OCI-LY7 (cell line): ENCODE results near the gene GTSE1. TPM values are rescaled to one million over a fixed set of nuclear protein-coding genes. Genes with fewer than 3 reads are reported as not detected.

Experiments
- BruUV-seq: library from RNA; stranded (reverse); fragments of 400-500 nt; replicated peaks from 2 replicates; lab custom pipeline; 2021; lab: Mats Ljungman, UMichigan
- CTCF ChIA-PET: fragments of 300-600 bp; sonication (Branson Sonifier 250); formaldehyde crosslinking; loops from one replicate; lab custom pipeline; 2022; ENCODE audit warnings: antibody characterized with exemption; ENCODE audit not compliant: unreplicated experiment; lab: Charles Lee
- POLR2A ChIA-PET: fragments of 300-600 bp; sonication (Branson Sonifier 250); formaldehyde crosslinking; loops from one replicate; lab custom pipeline; 2022; ENCODE audit warnings: antibody characterized with exemption; lab: Charles Lee
- DNase-seq: peaks from one replicate; pipeline ENCODE4 v3.0.0-alpha.2; 2015; ENCODE audit warnings: low spot score
- H2AFZ ChIP-seq: fragments of 200-600 bp; sonication (generic), shearing (Covaris generic); 2 replicates; pipeline ENCODE4 v1.6.1; 2014; ENCODE audit warnings: mild to moderate bottlenecking, antibody characterized with exemption, low read length, moderate library complexity
- H3K27ac ChIP-seq: fragments of 200-600 bp; sonication (generic); 2 replicates; pipeline ENCODE4 v1.5.1; 2014; ENCODE audit warnings: mixed run types, low read depth, mild to moderate bottlenecking, moderate library complexity, low read length, inconsistent platforms; ENCODE audit not compliant: poor library complexity, severe bottlenecking
- H3K36me3 ChIP-seq: fragments of 200-600 bp; sonication (generic); 2 replicates; pipeline ENCODE4 v1.6.1; 2014; ENCODE audit warnings: mild to moderate bottlenecking, antibody characterized with exemption, low read length, moderate library complexity, mixed read lengths; ENCODE audit not compliant: insufficient read depth
- H3K4me1 ChIP-seq: fragments of 200-600 bp; sonication (generic); 2 replicates; pipeline ENCODE4 v1.5.1; 2014; ENCODE audit warnings: mild to moderate bottlenecking, low read length; ENCODE audit not compliant: insufficient read depth, poor library complexity, severe bottlenecking
- H3K4me2 ChIP-seq: fragments of 200-600 bp; sonication (generic); 2 replicates; pipeline ENCODE4 v1.6.1; 2014; ENCODE audit warnings: mild to moderate bottlenecking, low read length
- H3K4me3 ChIP-seq: fragments of 200-600 bp; sonication (generic); 2 replicates; pipeline ENCODE4 v1.5.1; 2014; ENCODE audit warnings: mild to moderate bottlenecking, low read depth, low read length; ENCODE audit not compliant: poor library complexity, severe bottlenecking
- H3K79me2 ChIP-seq: fragments of 200-600 bp; sonication (generic); 2 replicates; pipeline ENCODE4 v1.6.1; 2016; ENCODE audit warnings: low read depth, mild to moderate bottlenecking, low read length, moderate library complexity, mixed read lengths; ENCODE audit not compliant: insufficient read depth
- H3K9me2 ChIP-seq: fragments of 200-600 bp; sonication (generic); 2 replicates; pipeline ENCODE4 v1.6.1; 2016; ENCODE audit warnings: mild to moderate bottlenecking, low read length, mixed read lengths; ENCODE audit not compliant: insufficient read depth
- H3K9me3 ChIP-seq: fragments of 200-600 bp; sonication (generic); 2 replicates; pipeline ENCODE4 v1.6.1; 2014; ENCODE audit warnings: mild to moderate bottlenecking, mixed run types, low read length, mixed read lengths
- H4K20me1 ChIP-seq: fragments of 200-600 bp; sonication (generic); 2 replicates; pipeline ENCODE4 v1.6.1; 2014; ENCODE audit warnings: mild to moderate bottlenecking, antibody characterized with exemption, low read length, moderate library complexity, mixed read lengths; ENCODE audit not compliant: insufficient read depth
- EZH2phosphoT487 ChIP-seq: fragments of 200-600 bp; sonication (generic); IDR thresholded peaks from 2 replicates; pipeline ENCODE4 v1.6.1; 2018; ENCODE audit warnings: low read depth, borderline replicate concordance, mild to moderate bottlenecking, mixed run types, antibody characterized with exemption, low read length, moderate library complexity, mixed read lengths
- intact Hi-C: fragments of 100-400 bp; cut with micrococcal nuclease; formaldehyde crosslinking; loops from one replicate; pipeline ENCODE4 v1.10.0; 2022; ENCODE audit not compliant: unreplicated experiment
- total RNA-seq, 2 experiments: library from RNA; depleted of rRNA in 1 of 2; stranded (reverse); fragments of >200 nt in 1 of 2; shearing (Covaris generic) in 1 of 2; gene quantifications; 2 replicates each; pipeline ENCODE4 v1.2.3, GENCODE V29; 2014 to 2022
- TF ChIP-seq, protein P1 (sequence below): fragments of 200-600 bp; sonication (generic); conservative IDR thresholded peaks from 2 replicates; pipeline ENCODE4 v1.5.1; 2014; ENCODE audit warnings: mild to moderate bottlenecking, antibody characterized with exemption, low read length, moderate library complexity, mixed read lengths

Gene GTSE1
- total RNA-seq, 2 experiments from 2014 or later, result 54.7 to 109 TPM

DNA sequence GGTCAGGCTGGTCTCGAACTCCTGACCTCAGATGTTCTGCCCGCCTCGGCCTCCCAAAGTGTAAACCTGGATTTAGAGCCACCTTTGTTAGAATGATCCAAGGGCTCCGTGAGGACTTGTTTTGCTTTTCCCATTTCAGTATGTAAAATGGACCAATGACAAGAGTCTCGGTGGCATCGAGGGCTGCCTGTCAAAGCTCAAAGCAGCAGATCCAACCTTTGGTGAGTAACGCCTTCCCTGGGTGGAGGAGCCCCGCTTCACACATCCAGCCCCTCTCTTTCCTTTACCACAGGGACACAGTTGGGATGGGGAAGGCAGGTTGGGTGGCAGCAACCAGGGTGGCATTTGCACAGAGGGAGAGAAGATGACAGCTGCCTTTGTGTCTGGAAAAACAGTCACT is 24.5 kb upstream of the GTSE1 start:
- Histone ChIP-seq H3K4me3 (no peak overlapping the region), H4K20me1 (no peaks in the 10 kb centered on the region), H3K9me3 (peaks cover 4% of the 10 kb centered on the region; the same call in 1 of the 2 replicates), H3K27ac (no peak overlapping the region), H3K9me2 (no peaks in the 10 kb centered on the region), H3K4me2 (no peak overlapping the region), H3K79me2 (no peaks in the 10 kb centered on the region), H2AFZ (no peak overlapping the region), H3K4me1 (no peaks in the 10 kb centered on the region), H3K36me3 (no peaks in the 10 kb centered on the region; the same call in 1 of the 2 replicates)
- BruUV-seq, result no TSS peak
- ChIA-PET POLR2A (no interaction called here), CTCF (no interaction called here)
- DNase-seq, result no peak
- intact Hi-C loops, result no loop called here
- TF ChIP-seq EZH2phosphoT487, result no peak
- TF ChIP-seq, protein P1, sequence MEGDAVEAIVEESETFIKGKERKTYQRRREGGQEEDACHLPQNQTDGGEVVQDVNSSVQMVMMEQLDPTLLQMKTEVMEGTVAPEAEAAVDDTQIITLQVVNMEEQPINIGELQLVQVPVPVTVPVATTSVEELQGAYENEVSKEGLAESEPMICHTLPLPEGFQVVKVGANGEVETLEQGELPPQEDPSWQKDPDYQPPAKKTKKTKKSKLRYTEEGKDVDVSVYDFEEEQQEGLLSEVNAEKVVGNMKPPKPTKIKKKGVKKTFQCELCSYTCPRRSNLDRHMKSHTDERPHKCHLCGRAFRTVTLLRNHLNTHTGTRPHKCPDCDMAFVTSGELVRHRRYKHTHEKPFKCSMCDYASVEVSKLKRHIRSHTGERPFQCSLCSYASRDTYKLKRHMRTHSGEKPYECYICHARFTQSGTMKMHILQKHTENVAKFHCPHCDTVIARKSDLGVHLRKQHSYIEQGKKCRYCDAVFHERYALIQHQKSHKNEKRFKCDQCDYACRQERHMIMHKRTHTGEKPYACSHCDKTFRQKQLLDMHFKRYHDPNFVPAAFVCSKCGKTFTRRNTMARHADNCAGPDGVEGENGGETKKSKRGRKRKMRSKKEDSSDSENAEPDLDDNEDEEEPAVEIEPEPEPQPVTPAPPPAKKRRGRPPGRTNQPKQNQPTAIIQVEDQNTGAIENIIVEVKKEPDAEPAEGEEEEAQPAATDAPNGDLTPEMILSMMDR, result no peak

- Histone ChIP-seq H3K79me2 (no peaks in the 10 kb centered on the region), H3K27ac (no peak overlapping the region), H3K4me3 (no peak overlapping the region), H3K4me2 (no peak overlapping the region), H3K36me3 (no peaks in the 10 kb centered on the region; the same call in 1 of the 2 replicates), H4K20me1 (no peaks in the 10 kb centered on the region), H3K9me3 (peaks cover 4% of the 10 kb centered on the region; the same call in 1 of the 2 replicates), H3K4me1 (no peaks in the 10 kb centered on the region), H3K9me2 (no peaks in the 10 kb centered on the region), H2AFZ (no peak overlapping the region)
- ChIA-PET POLR2A (no interaction called here), CTCF (no interaction called here)
- TF ChIP-seq EZH2phosphoT487, result no peak
- TF ChIP-seq, protein P1, result no peak
- intact Hi-C loops, result no loop called here
- no peak for DNase-seq
- no TSS peak for BruUV-seq
These were observed 23.8 kb upstream of the GTSE1 start for GRCh38 chr22:46272762-46273431.

GRCh38 chr22:46273432-46274148 is 23.1 kb upstream of the GTSE1 start:
- H3K36me3 ChIP-seq, result no peaks in the 10 kb centered on the region; the same call in 1 of the 2 replicates
- peaks cover 4% of the 10 kb centered on the region; the same call in 1 of the 2 replicates for H3K9me3 ChIP-seq
- intact Hi-C loops, result no loop called here
- H4K20me1 ChIP-seq, result no peaks in the 10 kb centered on the region
- H3K79me2 ChIP-seq, result no peaks in the 10 kb centered on the region
- TF ChIP-seq, protein P1, result no peak
- no peak for TF ChIP-seq EZH2phosphoT487
- H3K4me2 ChIP-seq, result no peak overlapping the region
- H3K4me3 ChIP-seq, result no peak overlapping the region
- POLR2A ChIA-PET, result no interaction called here
- no peak for DNase-seq
- H3K4me1 ChIP-seq, result no peaks in the 10 kb centered on the region
- H3K27ac ChIP-seq, result no peak overlapping the region
- BruUV-seq, result no TSS peak
- H3K9me2 ChIP-seq, result no peaks in the 10 kb centered on the region
- CTCF ChIA-PET, result no interaction called here
- H2AFZ ChIP-seq, result no peak overlapping the region
